Measurements from ENCODE around the gene ASIC5.
A peak's percentile ranks its signal among the peaks of the same experiment; 100 is the strongest.
"Not testable (repeated sequence)": the region's sequence is repeated elsewhere in the genome, so short reads cannot be mapped to it uniquely, and the experiment has no call there.

ASIC5 gene, protein sequence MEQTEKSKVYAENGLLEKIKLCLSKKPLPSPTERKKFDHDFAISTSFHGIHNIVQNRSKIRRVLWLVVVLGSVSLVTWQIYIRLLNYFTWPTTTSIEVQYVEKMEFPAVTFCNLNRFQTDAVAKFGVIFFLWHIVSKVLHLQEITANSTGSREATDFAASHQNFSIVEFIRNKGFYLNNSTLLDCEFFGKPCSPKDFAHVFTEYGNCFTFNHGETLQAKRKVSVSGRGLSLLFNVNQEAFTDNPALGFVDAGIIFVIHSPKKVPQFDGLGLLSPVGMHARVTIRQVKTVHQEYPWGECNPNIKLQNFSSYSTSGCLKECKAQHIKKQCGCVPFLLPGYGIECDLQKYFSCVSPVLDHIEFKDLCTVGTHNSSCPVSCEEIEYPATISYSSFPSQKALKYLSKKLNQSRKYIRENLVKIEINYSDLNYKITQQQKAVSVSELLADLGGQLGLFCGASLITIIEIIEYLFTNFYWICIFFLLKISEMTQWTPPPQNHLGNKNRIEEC

DNA sequence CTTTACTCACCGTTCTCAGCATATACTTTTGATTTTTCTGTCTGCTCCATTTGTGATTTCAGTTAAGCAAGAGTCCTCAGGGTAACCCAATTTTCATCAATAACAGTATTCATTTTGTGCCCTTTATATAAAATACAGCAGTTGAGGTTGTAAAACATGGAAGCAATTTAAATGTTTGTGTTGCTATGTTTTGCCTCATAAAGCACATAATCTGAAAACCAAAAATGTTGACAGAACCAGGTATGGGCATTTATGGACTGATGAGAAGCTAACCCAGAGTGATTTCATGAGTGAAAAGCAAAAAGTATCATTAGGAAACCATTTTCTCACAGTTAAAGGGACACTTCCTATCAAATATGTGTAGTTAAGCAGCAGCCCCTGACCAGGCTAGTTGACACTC, at the start of gene ASIC5:
Gene ASIC5, minus strand, starts transcription at position 101 of the 400 bp plus-strand sequence. Its CDS starts 51 bp downstream, at position 50.
- DNase-seq, result no peak

GRCh38 chr4:155914782-155915181, 48.7 kb upstream of the ASIC5 start:
- no peak for DNase-seq

- DNase-seq, result no peak
Measured at GRCh38 chr4:155911905-155912304, 45.8 kb upstream of the ASIC5 start.

DNA sequence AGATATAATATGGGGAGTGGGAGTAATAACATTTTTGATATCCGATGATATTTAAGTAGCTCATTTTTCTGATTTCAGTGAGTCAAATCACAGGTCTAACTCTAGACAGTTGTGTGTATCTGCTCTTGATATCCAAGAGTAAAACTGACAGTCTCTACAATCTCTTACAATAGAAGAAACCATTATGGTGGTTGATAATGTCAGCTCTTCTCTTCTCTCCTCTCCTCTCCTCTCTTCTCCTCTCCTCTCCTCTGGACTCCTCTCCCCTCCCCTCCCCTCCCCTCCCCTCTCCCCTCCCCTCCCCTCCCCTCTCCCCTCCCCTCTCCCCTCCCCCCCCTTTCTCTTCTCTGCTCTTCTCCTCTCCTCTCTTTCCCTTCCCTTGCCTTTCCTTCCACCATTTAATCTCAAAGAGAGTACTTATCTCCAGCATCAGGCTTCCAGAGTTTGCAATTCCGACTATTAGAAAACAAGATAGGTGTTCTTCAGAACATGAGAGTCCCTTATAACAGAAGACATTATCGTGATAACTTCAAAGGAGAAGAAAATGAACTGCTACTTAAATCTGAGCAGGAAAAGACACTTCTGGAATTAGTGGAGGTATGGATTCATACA, 43.6 kb upstream of the ASIC5 start:
- no peak for DNase-seq

- no peak for DNase-seq
Measured at GRCh38 chr4:155908187-155909139, 42.4 kb upstream of the ASIC5 start.

GRCh38 chr4:155907556-155907955, 41.5 kb upstream of the ASIC5 start:
- no peak for DNase-seq

- peak in 1 of 2 experiments; percentile 41 for DNase-seq
Measured at GRCh38 chr4:155906554-155907247, 40.6 kb upstream of the ASIC5 start.

GRCh38 chr4:155904331-155904730, 38.3 kb upstream of the ASIC5 start:
- no peak for DNase-seq

GRCh38 chr4:155903453-155903852, 37.4 kb upstream of the ASIC5 start, which contains the start of gene TDO2:
TDO2 (plus strand) TSS chr4:155903696; CDS start chr4:155903759, 63 bp downstream.
- no peak for DNase-seq

DNA sequence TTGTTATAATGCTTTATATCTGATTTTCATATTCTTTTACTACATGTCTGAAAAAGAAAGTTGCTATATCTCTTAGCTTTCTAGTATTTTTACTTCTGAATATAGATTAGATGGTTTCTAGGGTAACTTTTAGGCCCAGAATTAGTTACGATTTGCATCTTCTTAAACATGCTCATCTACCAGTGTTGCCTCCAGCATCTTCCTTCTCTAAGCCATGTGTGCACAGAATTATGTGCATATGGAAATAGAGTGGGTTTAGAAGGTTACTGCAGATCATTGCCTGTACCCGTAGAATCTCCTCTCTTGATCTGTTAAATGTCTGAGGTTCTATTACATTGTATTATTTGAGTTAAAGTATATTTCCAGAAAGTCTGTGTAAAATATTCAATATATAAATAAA, 34.9 kb upstream of the ASIC5 start:
- no peak for DNase-seq

GRCh38 chr4:155900381-155900780, 34.3 kb upstream of the ASIC5 start:
- no peak for DNase-seq

DNA sequence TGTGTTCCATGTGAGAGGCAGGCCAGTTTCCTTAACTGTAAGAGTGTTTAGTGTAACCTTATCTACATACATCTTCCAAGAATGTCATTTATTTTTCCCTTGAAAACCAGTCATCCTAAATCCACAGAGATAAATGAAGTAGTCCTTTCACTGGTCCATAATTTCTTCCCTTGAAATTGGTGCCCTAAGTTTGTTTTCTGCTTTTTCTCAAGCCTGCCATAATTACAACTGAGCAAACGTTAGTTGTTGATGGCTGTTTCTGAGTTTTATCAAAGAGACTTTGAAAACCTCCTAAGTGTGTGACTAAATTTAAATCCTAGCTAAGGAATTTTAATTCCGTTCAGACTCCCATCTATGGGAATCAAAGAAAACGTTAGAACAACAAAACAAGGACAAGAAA, 33.8 kb upstream of the ASIC5 start:
- DNase-seq, result no peak

DNA sequence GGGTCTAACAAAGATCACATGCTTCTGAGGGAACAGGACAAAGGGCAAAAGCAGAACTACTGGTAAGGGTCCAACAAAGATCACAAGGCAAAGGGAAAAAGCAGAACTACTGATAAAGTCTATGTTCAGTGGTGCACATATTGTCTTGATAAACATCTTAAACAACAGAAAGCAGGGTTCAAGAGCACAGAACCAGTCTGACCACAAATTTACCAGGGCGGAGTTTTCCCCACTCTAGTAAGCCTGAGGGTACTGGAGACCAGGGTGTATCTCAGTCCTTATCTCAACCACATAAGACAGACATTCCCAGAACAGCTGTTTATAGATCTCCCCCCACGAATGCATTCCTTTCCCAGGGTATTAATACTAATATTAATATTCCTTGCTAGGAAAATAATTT, 32.3 kb upstream of the ASIC5 start:
- not testable (repeated sequence) for DNase-seq

DNA sequence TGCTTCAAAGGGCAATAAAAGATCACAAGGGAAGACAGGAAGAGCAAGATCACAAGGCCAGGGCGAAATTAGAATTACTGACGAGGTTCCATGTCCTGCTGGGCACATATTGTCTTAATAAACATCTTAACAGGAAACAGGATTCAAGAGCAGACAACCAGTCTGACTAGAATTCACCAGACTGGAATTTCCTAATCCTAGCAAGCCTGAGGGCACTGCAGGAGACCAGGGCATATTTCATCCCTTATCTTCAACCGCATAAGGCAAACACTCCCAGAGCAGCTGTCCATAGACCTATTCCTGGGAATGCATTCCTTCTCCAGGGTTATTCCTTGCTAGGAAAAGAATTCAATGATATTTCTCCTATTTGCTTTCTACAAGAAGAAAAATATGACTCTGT, 25.0 kb upstream of the ASIC5 start:
- DNase-seq, result no peak

DNA sequence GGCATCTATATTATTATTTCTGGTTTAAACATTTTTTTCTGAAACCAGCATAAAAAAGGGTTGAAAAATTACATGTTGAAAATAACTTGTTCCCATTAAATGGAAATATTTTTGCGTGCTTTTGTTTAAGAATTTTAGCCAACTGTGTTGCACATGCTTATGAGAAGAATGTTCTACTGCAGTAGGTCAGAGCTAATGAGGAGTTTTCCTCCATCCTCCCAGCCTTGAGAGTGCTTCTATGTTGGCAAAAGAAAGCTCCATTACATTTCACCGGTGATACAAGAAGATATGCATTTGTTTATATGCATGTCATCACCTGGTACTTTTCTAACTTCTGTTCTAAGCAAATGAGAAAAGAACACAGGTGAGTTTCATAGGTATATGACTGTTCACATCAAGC, 23.9 kb upstream of the ASIC5 start:
- no peak for DNase-seq

- no peak for DNase-seq
Measured at GRCh38 chr4:155889031-155889793, 23.1 kb upstream of the ASIC5 start.

- no peak for DNase-seq
Measured at GRCh38 chr4:155887847-155888570, 21.9 kb upstream of the ASIC5 start.

- DNase-seq, result no peak
Measured at GRCh38 chr4:155887045-155887444, 21.0 kb upstream of the ASIC5 start.

- DNase-seq, result no peak
Measured at GRCh38 chr4:155885666-155886065, 19.6 kb upstream of the ASIC5 start.

- DNase-seq, result no peak
Measured at GRCh38 chr4:155883895-155884294, 17.8 kb upstream of the ASIC5 start.

DNA sequence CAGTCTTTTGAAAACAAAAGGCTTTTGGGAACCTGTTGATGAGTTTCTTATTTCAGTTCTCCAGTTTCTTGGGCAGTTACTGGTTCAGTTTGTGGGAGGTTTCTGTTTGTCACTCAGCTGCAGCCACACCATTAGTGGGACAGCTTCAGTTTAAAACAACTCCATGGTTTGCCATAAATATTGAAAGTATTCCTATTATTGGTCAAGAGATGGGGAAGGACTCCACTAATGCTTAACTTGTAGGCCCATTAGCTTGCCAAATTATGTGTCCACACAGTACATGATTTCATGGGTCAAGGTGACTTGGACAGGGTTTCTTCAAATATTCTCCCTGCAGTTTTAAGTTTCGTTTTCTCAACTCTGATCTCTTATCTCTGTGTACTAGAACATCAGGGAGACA, 15.5 kb upstream of the ASIC5 start:
- DNase-seq, result no peak
